ENCODE data around the gene MYL6B.
A peak's percentile ranks its signal among the peaks of the same experiment; 100 is the strongest.

Gene MYL6B

GRCh38 chr12:56178347-56178746 is 26.0 kb downstream of the MYL6B start:
- no peak overlapping the region for H3K4me3 ChIP-seq (ENCODE audit: low read length)
- no peak for DNase-seq (ENCODE audit: low read depth)
- no peak for TF ChIP-seq CTCF (conservative IDR thresholded peaks at IDR 0.05; ENCODE audit: low read length)

GRCh38 chr12:56186957-56187356 is 34.6 kb downstream of the MYL6B start:
- no peak for DNase-seq (ENCODE audit: low read depth)
- H3K4me3 ChIP-seq (ENCODE audit: low read length), result no peak overlapping the region
- no peak for TF ChIP-seq CTCF (conservative IDR thresholded peaks at IDR 0.05; ENCODE audit: low read length)

GRCh38 chr12:56188131-56188777 is 35.9 kb downstream of the MYL6B start:
- TF ChIP-seq CTCF (conservative IDR thresholded peaks at IDR 0.05; ENCODE audit: low read length), result no peak
- peak overlapping the region; percentile 84 for H3K4me3 ChIP-seq (ENCODE audit: low read length)
- no peak for DNase-seq (ENCODE audit: low read depth)

GRCh38 chr12:56188778-56189098 is 36.4 kb downstream of the MYL6B start:
- DNase-seq (ENCODE audit: low read depth), result no peak
- H3K4me3 ChIP-seq (ENCODE audit: low read length), result peak overlapping the region; percentile 84
- no peak for TF ChIP-seq CTCF (conservative IDR thresholded peaks at IDR 0.05; ENCODE audit: low read length)

GRCh38 chr12:56189099-56189917 is 36.9 kb downstream of the MYL6B start, which contains the start of gene SMARCC2:
TSS of gene SMARCC2 (minus strand) at chr12:56189483. CDS start at chr12:56189461, 22 bp downstream.
- peak; percentile 82 for DNase-seq (ENCODE audit: low read depth)
- TF ChIP-seq CTCF (conservative IDR thresholded peaks at IDR 0.05; ENCODE audit: low read length), result peak; percentile 53
- peak within 1 kb of the TSS; percentile 84 for H3K4me3 ChIP-seq (ENCODE audit: low read length)

- peak overlapping the region; percentile 82 for H3K4me3 ChIP-seq (ENCODE audit: low read length)
- DNase-seq (ENCODE audit: low read depth), result peak; percentile 75
- no peak for TF ChIP-seq CTCF (conservative IDR thresholded peaks at IDR 0.05; ENCODE audit: low read length)
Measured at GRCh38 chr12:56189918-56190694, 37.7 kb downstream of the MYL6B start.
